H1 (cell line): ENCODE data around the gene LRWD1. TPM values are rescaled to one million over a fixed set of nuclear protein-coding genes. Genes with fewer than 3 reads are reported as not detected.

Experiments used
- CTCF ChIA-PET: fragments of 300-600 bp; sonication (Branson Sonifier 250); formaldehyde crosslinking; loops from one replicate; lab custom pipeline; 2021; ENCODE audit not compliant: partially characterized antibody; lab: Charles Lee
- POLR2A ChIA-PET: fragments of 300-600 bp; sonication (Branson Sonifier 250); formaldehyde crosslinking; loops from one replicate; lab custom pipeline; 2021; ENCODE audit warnings: inconsistent platforms; ENCODE audit not compliant: partially characterized antibody; lab: Charles Lee
- DNase-seq, 2 experiments: peaks; one replicate each; pipeline versions ENCODE4 v3.0.0 to v3.0.0-alpha.2; 2010 to 2022; ENCODE audit warnings: low spot score in 2 of 2, low read depth in 1 of 2, mixed read lengths in 1 of 2
- FAIRE-seq: peaks from 2 replicates; lab custom pipeline; 2011; peaks lifted over from hg19 to GRCh38; lab: Jason Lieb, UNC
- H2AFZ ChIP-seq: 2 replicates; pipeline ENCODE4 v1.8.1; 2012; ENCODE audit warnings: low read length, inconsistent platforms
- H2AK5ac ChIP-seq: 2 replicates; pipeline ENCODE4 v1.6.1; 2013; ENCODE audit warnings: low read depth, low read length
- H2BK120ac ChIP-seq: replicated peaks from 2 replicates; pipeline ENCODE3; 2013; ENCODE audit warnings: low read depth, low read length, inconsistent platforms
- H2BK12ac ChIP-seq: 2 replicates; pipeline ENCODE4 v1.6.1; 2013; ENCODE audit warnings: low read depth, low read length
- H2BK15ac ChIP-seq: 2 replicates; pipeline ENCODE4 v1.6.1; 2013; ENCODE audit warnings: low read length
- H2BK20ac ChIP-seq: 2 replicates; pipeline ENCODE4 v1.6.1; 2013; ENCODE audit warnings: low read length
- H2BK5ac ChIP-seq: 2 replicates; pipeline ENCODE4 v1.6.1; 2013; ENCODE audit warnings: low read depth, low read length
- H3K14ac ChIP-seq: 2 replicates; pipeline ENCODE4 v1.6.1; 2013; ENCODE audit warnings: inconsistent platforms; ENCODE audit not compliant: insufficient read length
- H3K18ac ChIP-seq: 2 replicates; pipeline ENCODE4 v1.6.1; 2013; ENCODE audit warnings: low read length; ENCODE audit errors: extremely low read depth
- H3K23ac ChIP-seq: 2 replicates; pipeline ENCODE4 v1.6.1; 2013; ENCODE audit warnings: inconsistent platforms; ENCODE audit not compliant: insufficient read length
- H3K23me2 ChIP-seq: 2 replicates; pipeline ENCODE4 v1.6.1; 2013; ENCODE audit warnings: low read depth, low read length
- H3K27ac ChIP-seq: 2 replicates; pipeline ENCODE4 v1.6.1; 2011; ENCODE audit warnings: low read depth, low read length, inconsistent platforms
- H3K27me3 ChIP-seq, 4 experiments: replicated peaks in 1 of 4; 1 replicate in 1 of 4; 2 replicates in 3 of 4; pipeline versions ENCODE4 v1.6.1 to v1.8.1; 2011 to 2013; ENCODE audit warnings: low read length in 3 of 4, mild to moderate bottlenecking in 3 of 4, inconsistent platforms in 2 of 4, mixed read lengths in 2 of 4, moderate library complexity in 1 of 4; ENCODE audit not compliant: control insufficient read depth in 3 of 4, insufficient read depth in 3 of 4; ENCODE audit errors: extremely low read depth in 1 of 4
- H3K36me3 ChIP-seq, 4 experiments: 2 replicates each; pipeline versions ENCODE4 v1.6.1 to v1.8.1; 2011 to 2013; ENCODE audit warnings: mild to moderate bottlenecking in 4 of 4, low read length in 3 of 4, moderate library complexity in 2 of 4, control low read depth in 1 of 4, inconsistent platforms in 1 of 4; ENCODE audit not compliant: insufficient read depth in 4 of 4, control insufficient read depth in 2 of 4
- H3K4ac ChIP-seq: replicated peaks from 2 replicates; pipeline ENCODE3; 2013; ENCODE audit warnings: low read length, low read depth, mixed read lengths, inconsistent platforms; ENCODE audit not compliant: insufficient read length
- H3K4me1 ChIP-seq, 4 experiments: replicated peaks in 1 of 4; 1 replicate in 1 of 4; 2 replicates in 3 of 4; pipeline versions ENCODE4 v1.6.1 to v1.8.1; 2011 to 2013; ENCODE audit warnings: low read length in 3 of 4, inconsistent platforms in 2 of 4, mixed read lengths in 1 of 4; ENCODE audit not compliant: insufficient read depth in 4 of 4, control insufficient read depth in 3 of 4
- H3K4me2 ChIP-seq, 2 experiments: 2 replicates each; pipeline versions ENCODE4 v1.6.1 to v1.8.1; 2011 to 2013; ENCODE audit warnings: low read depth in 2 of 2, low read length in 2 of 2, control low read depth in 1 of 2, inconsistent platforms in 1 of 2, mild to moderate bottlenecking in 1 of 2; ENCODE audit not compliant: insufficient read depth in 1 of 2
- H3K4me3 ChIP-seq, 4 experiments: fragments of 200-600, 300-600 bp in 1 of 4; sonication (generic), shearing (Covaris generic), sonication (Bioruptor Twin) in 1 of 4; 2 replicates each; pipeline versions ENCODE4 v1.5.1 to v1.8.1; 2011 to 2016; ENCODE audit warnings: low read length in 4 of 4, low read depth in 3 of 4, control low read depth in 2 of 4, inconsistent platforms in 2 of 4, mild to moderate bottlenecking in 2 of 4, mixed read lengths in 1 of 4, moderate library complexity in 1 of 4; ENCODE audit not compliant: insufficient read depth in 2 of 4; ENCODE audit errors: extremely low read depth in 1 of 4
- H3K56ac ChIP-seq: replicated peaks from 2 replicates; pipeline ENCODE3; 2013; ENCODE audit warnings: low read depth, mild to moderate bottlenecking, mixed read lengths, low read length, inconsistent platforms; ENCODE audit not compliant: insufficient read length
- H3K79me1 ChIP-seq: 2 replicates; pipeline ENCODE4 v1.6.1; 2013; ENCODE audit warnings: low read depth, low read length, control low read depth
- H3K79me2 ChIP-seq, 2 experiments: 2 replicates each; pipeline versions ENCODE4 v1.6.1 to v1.8.1; 2012 to 2013; ENCODE audit warnings: low read length in 2 of 2, mild to moderate bottlenecking in 2 of 2, inconsistent platforms in 1 of 2; ENCODE audit not compliant: insufficient read depth in 2 of 2, control insufficient read depth in 1 of 2
- H3K9ac ChIP-seq, 4 experiments: replicated peaks in 1 of 4; 1 replicate in 1 of 4; 2 replicates in 3 of 4; pipeline versions ENCODE4 v1.6.1 to v1.8.1; 2011 to 2013; ENCODE audit warnings: low read depth in 3 of 4, low read length in 3 of 4, control low read depth in 2 of 4, mild to moderate bottlenecking in 2 of 4, moderate library complexity in 2 of 4, inconsistent platforms in 1 of 4; ENCODE audit errors: extremely low read depth in 1 of 4
- H3K9me3 ChIP-seq, 2 experiments: 2 replicates each; pipeline versions ENCODE4 v1.6.1 to v1.8.1; 2012 to 2013; ENCODE audit warnings: mild to moderate bottlenecking in 2 of 2, moderate library complexity in 2 of 2, control low read depth in 1 of 2, inconsistent platforms in 1 of 2, low read depth in 1 of 2, low read length in 1 of 2, mixed read lengths in 1 of 2; ENCODE audit not compliant: insufficient read depth in 2 of 2
- H4K20me1 ChIP-seq, 2 experiments: replicated peaks in 1 of 2; 2 replicates each; pipeline versions ENCODE3 to v1.8.1; 2011 to 2013; ENCODE audit warnings: inconsistent platforms in 2 of 2, low read length in 2 of 2, mild to moderate bottlenecking in 1 of 2; ENCODE audit not compliant: insufficient read depth in 2 of 2, control insufficient read depth in 1 of 2
- H4K5ac ChIP-seq: 2 replicates; pipeline ENCODE4 v1.6.1; 2013; ENCODE audit warnings: low read length, low read depth, mixed read lengths, inconsistent platforms; ENCODE audit not compliant: insufficient read length
- H4K8ac ChIP-seq: 2 replicates; pipeline ENCODE4 v1.8.0; 2013; ENCODE audit warnings: mild to moderate bottlenecking, moderate library complexity, low read length, inconsistent platforms; ENCODE audit not compliant: insufficient read depth; ENCODE audit errors: extremely low read depth
- H4K91ac ChIP-seq: replicated peaks from 2 replicates; pipeline ENCODE3; 2013; ENCODE audit warnings: low read length, mixed read lengths, inconsistent platforms; ENCODE audit not compliant: insufficient read length
- BRCA1 ChIP-seq: IDR thresholded peaks from 2 replicates; pipeline ENCODE4 v1.6.1; 2012; ENCODE audit warnings: low read depth, low read length, improper control_type of control experiment
- CHD1 ChIP-seq: IDR thresholded peaks from 2 replicates; pipeline ENCODE4 v1.6.1; 2012; ENCODE audit warnings: low read depth, low read length, improper control_type of control experiment
- CTBP2 ChIP-seq: IDR thresholded peaks from 2 replicates; pipeline ENCODE4 v1.7.0; 2011; ENCODE audit warnings: borderline replicate concordance, mild to moderate bottlenecking, moderate library complexity, mixed read lengths, low read length; ENCODE audit not compliant: insufficient read depth, insufficient read length
- EZH2 ChIP-seq: fragments of 200-600 bp; sonication (generic); IDR thresholded peaks from 2 replicates; pipeline ENCODE4 v1.7.1; 2012; ENCODE audit warnings: low read depth, mild to moderate bottlenecking, moderate library complexity, low read length, inconsistent platforms; ENCODE audit not compliant: severe bottlenecking
- KDM5A ChIP-seq: fragments of 200-600 bp; IDR thresholded peaks from 2 replicates; pipeline ENCODE4 v1.7.1; 2012; ENCODE audit warnings: mild to moderate bottlenecking, low read length, inconsistent platforms, mixed read lengths
- RXRA ChIP-seq: IDR thresholded peaks from 2 replicates; pipeline ENCODE4 v1.6.1; 2011; ENCODE audit warnings: low read depth, mild to moderate bottlenecking, low read length, moderate library complexity; ENCODE audit not compliant: insufficient read depth
- SAP30 ChIP-seq: fragments of 300-600 bp; sonication (generic); IDR thresholded peaks from 2 replicates; pipeline ENCODE4 v1.7.1; 2012; ENCODE audit warnings: low read length, moderate library complexity, mild to moderate bottlenecking, inconsistent platforms; ENCODE audit not compliant: insufficient read depth, insufficient replicate concordance
- SP4 ChIP-seq: IDR thresholded peaks from 2 replicates; pipeline ENCODE4 v1.6.1; 2012; ENCODE audit warnings: low read length, inconsistent platforms
- USF2 ChIP-seq: IDR thresholded peaks from 2 replicates; pipeline ENCODE4 v1.6.1; 2011; ENCODE audit warnings: low read length, improper control_type of control experiment
- WGBS, 2 experiments: shearing (Covaris generic) in 1 of 2; methylation state at CpG; one replicate each; pipeline versions ENCODE4 v1.1.6 to v1.1.7; 2013 to 2015; ENCODE audit warnings: low lambda C conversion rate in 2 of 2, mixed read lengths in 2 of 2, inconsistent platforms in 1 of 2, low coverage in 1 of 2, missing lambda C conversion rate in 1 of 2; ENCODE audit not compliant: insufficient replicate concordance in 2 of 2, insufficient coverage in 1 of 2, insufficient read length in 1 of 2; ENCODE audit errors: extremely low coverage in 1 of 2, missing lambda C conversion rate in 1 of 2; 5-methylcytosine and 5-hydroxymethylcytosine counted together
- polyA plus RNA-seq, 7 experiments: library from polyadenylated mRNA; depleted of rRNA in 3 of 7; stranded (reverse) in 5 of 7; unstranded in 2 of 7; fragments of >200 nt in 5 of 7; fragments of 200-250 nt in 2 of 7; gene quantifications; 1 replicate in 5 of 7; 2 replicates in 1 of 7; 4 replicates in 1 of 7; pipeline versions ENCODE4 v1.2.1 to v1.2.3, GENCODE V29; 2011 to 2013; ENCODE audit warnings: missing spikeins in 2 of 7, mixed read lengths in 2 of 7
- total RNA-seq: library from RNA; stranded (reverse); fragmentation: NEBNext Ultra II Directional; extraction: Animal tissue kit (Norgen Biotek cat#: 25700); gene quantifications from 2 replicates; pipeline ENCODE4 v1.2.1, GENCODE V29; 2021

Gene LRWD1
- total and polyA plus RNA-seq, 2 of the 8 experiments (the other 6 are each of a cell fraction or from before 2014, with no cell fraction given): 23.4 to 26.8 TPM

GRCh38 chr7:102429141-102429899, 35.5 kb upstream of the LRWD1 start:
- Histone ChIP-seq H2AK5ac (no peak overlapping the region), H2BK12ac (0 out of 2 replicates have a peak overlapping the region, but pooled peaks have one; percentile 0), H3K23ac (no peak overlapping the region), H3K9me3 (no peaks in the 10 kb centered on the region), H3K18ac (no peak overlapping the region), H3K14ac (no peak overlapping the region), H3K9ac (peak overlapping the region in 1 of 4 experiments; percentile 3; a peak in 1 of 7 replicates), H2AFZ (no peak overlapping the region), H4K91ac (no peak overlapping the region), H3K4ac (no peak overlapping the region), H3K4me3 (no peak overlapping the region), H3K4me2 (no peak overlapping the region), H3K27me3 (no peaks in the 10 kb centered on the region), H3K79me2 (no peaks in the 10 kb centered on the region), H3K36me3 (peaks cover 0 to 12% (median 5%) of the 10 kb centered on the region in 4 experiments; a peak in 5 of 8 replicates), H3K4me1 (peaks cover 0 to 14% (median 5%) of the 10 kb centered on the region in 4 experiments; a peak in 5 of 7 replicates), H2BK15ac (no peak overlapping the region), H4K8ac (0 out of 2 replicates have a peak overlapping the region, but pooled peaks have one; percentile 14), H3K23me2 (peaks cover 3% of the 10 kb centered on the region; the same call in 1 of the 2 replicates), H2BK120ac (no peak overlapping the region), H3K79me1 (no peaks in the 10 kb centered on the region), H2BK5ac (no peak overlapping the region), H3K56ac (no peak overlapping the region), H4K20me1 (peaks cover 3 to 4% of the 10 kb centered on the region in 2 experiments), H2BK20ac (no peak overlapping the region), H4K5ac (no peak overlapping the region), H3K27ac (no peak overlapping the region)
- TF ChIP-seq CHD1 (no peak), KDM5A (no peak), USF2 (no peak), RXRA (no peak), CTBP2 (no peak), SP4 (no peak), SAP30 (no peak), EZH2 (no peak), BRCA1 (no peak)
- 93% methylated on average over 10 of the region's 10 CpGs; no CpG with 5 or more reads in 1 of the 2 experiments for WGBS, 2 experiments
- CTCF ChIA-PET: interaction anchor here (0.9 to 2.1 kb wide), 3 partner anchors 17 to 24 kb away, joined by 3 to 8 read pairs (median 5); no protein-coding TSS in a partner anchor
- POLR2A ChIA-PET: interaction anchor here (0.8 to 9.5 kb wide), 4 partner anchors 9 to 17 kb away, joined by 3 to 49 read pairs (median 4); no protein-coding TSS in a partner anchor
- FAIRE-seq (no peak), DNase-seq (no peak)
